ENCODE results near the gene POLR2H. TPM values are rescaled to one million over a fixed set of nuclear protein-coding genes. Genes with fewer than 3 reads are reported as not detected.

The POLR2H gene
- polyA plus RNA-seq, 1 donor (not counting 4 experiments of a cell fraction or from before 2014, with no cell fraction given), result 202 TPM

GRCh38 chr3:184353546-184353941 lies 8.0 kb upstream of the POLR2H start:
- no peak overlapping the region for H3K27ac ChIP-seq (ENCODE audit: control insufficient read depth, insufficient read depth, low read length)
- no peaks in the 10 kb centered on the region for H3K9me1 ChIP-seq (ENCODE audit: control insufficient read depth, extremely low read depth, insufficient read depth, low read length)
- H4K20me1 ChIP-seq (ENCODE audit: control insufficient read depth, extremely low read depth, insufficient read depth, low read length), result no peaks in the 10 kb centered on the region
- H2AFZ ChIP-seq (ENCODE audit: control insufficient read depth, low read length), result no peak overlapping the region
- no peaks in the 10 kb centered on the region for H3K27me3 ChIP-seq (ENCODE audit: control insufficient read depth, extremely low read depth, insufficient read depth, low read length)
- no peaks in the 10 kb centered on the region for H3K9me3 ChIP-seq (ENCODE audit: control insufficient read depth, low read depth, low read length)
- peaks cover 4 to 16% of the 10 kb centered on the region in 2 experiments for H3K36me3 ChIP-seq (ENCODE audit: control insufficient read depth in 2 of 2, extremely low read depth in 1 of 2, insufficient read depth in 2 of 2, low read length in 2 of 2)
- H3K4me2 ChIP-seq (ENCODE audit: control insufficient read depth, extremely low read depth, insufficient read depth, low read depth, low read length), result no peak overlapping the region
- H3K4me1 ChIP-seq (ENCODE audit: control insufficient read depth, extremely low read depth, insufficient read depth, low read length), result no peaks in the 10 kb centered on the region
- no peaks in the 10 kb centered on the region for H3K79me2 ChIP-seq (ENCODE audit: control insufficient read depth, insufficient read depth, low read length)
- DNase-seq (ENCODE audit: low read depth, low spot score) (no peak), FAIRE-seq (no peak)
- H3K4me3 ChIP-seq (ENCODE audit: control insufficient read depth in 2 of 3, extremely low read depth in 1 of 3, insufficient read depth in 2 of 3, low read depth in 1 of 3, low read length in 3 of 3), result no peak overlapping the region
- dilution Hi-C loops (cut with MboI; ENCODE audit: extremely low pct_ligation_motif_present, low sequenced_read_pairs), result no loop called here
- TF ChIP-seq CTCF (optimal IDR thresholded peaks at IDR 0.05 in 1 of 3, IDR thresholded peaks at IDR 0.05 in 1 of 3, conservative IDR thresholded peaks at IDR 0.05 in 1 of 3; ENCODE audit: extremely low read depth in 1 of 3, insufficient read depth in 2 of 3, low read length in 3 of 3) (no peak), EZH2 (IDR thresholded peaks at IDR 0.05; ENCODE audit: low read length) (no peak)
- no peak overlapping the region for H3K9ac ChIP-seq (ENCODE audit: control insufficient read depth, extremely low read depth, insufficient read depth, low read length)

GRCh38 chr3:184354121-184354728 lies 7.3 kb upstream of the POLR2H start:
- Histone ChIP-seq H3K79me2 (ENCODE audit: control insufficient read depth, insufficient read depth, low read length) (no peaks in the 10 kb centered on the region), H3K27ac (ENCODE audit: control insufficient read depth, insufficient read depth, low read length) (no peak overlapping the region), H3K27me3 (ENCODE audit: control insufficient read depth, extremely low read depth, insufficient read depth, low read length) (no peaks in the 10 kb centered on the region), H3K4me2 (ENCODE audit: control insufficient read depth, extremely low read depth, insufficient read depth, low read depth, low read length) (no peak overlapping the region), H3K9me1 (ENCODE audit: control insufficient read depth, extremely low read depth, insufficient read depth, low read length) (no peaks in the 10 kb centered on the region), H3K4me1 (ENCODE audit: control insufficient read depth, extremely low read depth, insufficient read depth, low read length) (no peaks in the 10 kb centered on the region), H3K4me3 (ENCODE audit: control insufficient read depth in 2 of 3, extremely low read depth in 1 of 3, insufficient read depth in 2 of 3, low read depth in 1 of 3, low read length in 3 of 3) (no peak overlapping the region), H3K9ac (ENCODE audit: control insufficient read depth, extremely low read depth, insufficient read depth, low read length) (no peak overlapping the region), H4K20me1 (ENCODE audit: control insufficient read depth, extremely low read depth, insufficient read depth, low read length) (no peaks in the 10 kb centered on the region), H2AFZ (ENCODE audit: control insufficient read depth, low read length) (no peak overlapping the region), H3K36me3 (ENCODE audit: control insufficient read depth in 2 of 2, extremely low read depth in 1 of 2, insufficient read depth in 2 of 2, low read length in 2 of 2) (peaks cover 4 to 16% of the 10 kb centered on the region in 2 experiments), H3K9me3 (ENCODE audit: control insufficient read depth, low read depth, low read length) (no peaks in the 10 kb centered on the region)
- TF ChIP-seq EZH2 (IDR thresholded peaks at IDR 0.05; ENCODE audit: low read length), result no peak
- TF ChIP-seq CTCF (optimal IDR thresholded peaks at IDR 0.05 in 1 of 3, IDR thresholded peaks at IDR 0.05 in 1 of 3, conservative IDR thresholded peaks at IDR 0.05 in 1 of 3; ENCODE audit: extremely low read depth in 1 of 3, insufficient read depth in 2 of 3, low read length in 3 of 3), result peak in 2 of 3 experiments; percentile 60 to 88
- dilution Hi-C loops (cut with MboI; ENCODE audit: extremely low pct_ligation_motif_present, low sequenced_read_pairs), result no loop called here
- DNase-seq (ENCODE audit: low read depth, low spot score) (no peak), FAIRE-seq (no peak)
